ENCODE measurements around the gene ECSCR.

Gene ECSCR

GRCh38 chr5:139407517-139407916 is 55.0 kb downstream of the ECSCR start:
- no peak for DNase-seq (ENCODE audit: low read depth)
- no peak overlapping the region for H3K4me3 ChIP-seq (ENCODE audit: low read depth, low read length)
- TF ChIP-seq CTCF (IDR thresholded peaks at IDR 0.05; ENCODE audit: insufficient read depth, low read depth, low read length, missing control alignments) = no peak

GRCh38 chr5:139406963-139407362 is 55.6 kb downstream of the ECSCR start:
- DNase-seq (ENCODE audit: low read depth) = no peak
- H3K4me3 ChIP-seq (ENCODE audit: low read depth, low read length) = no peak overlapping the region
- no peak for TF ChIP-seq CTCF (IDR thresholded peaks at IDR 0.05; ENCODE audit: insufficient read depth, low read depth, low read length, missing control alignments)

DNA sequence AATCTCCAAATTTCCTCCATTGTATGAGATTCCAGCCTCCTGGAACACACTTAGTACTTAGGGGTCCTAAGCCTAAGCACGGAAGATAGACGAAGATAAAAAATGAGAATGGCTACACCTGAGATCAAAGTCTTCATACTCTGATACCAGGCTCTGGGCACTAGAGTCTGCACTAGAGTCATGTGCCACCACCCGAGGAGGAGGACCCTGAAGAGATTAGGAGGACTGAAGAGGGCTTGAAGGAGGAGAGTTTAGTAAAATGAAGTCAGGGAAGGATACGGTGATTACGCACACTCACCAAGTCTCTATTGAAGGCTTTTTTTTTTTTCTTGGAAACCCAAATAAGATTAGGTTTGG is 58.1 kb downstream of the ECSCR start:
- peak overlapping the region; percentile 75 for H3K4me3 ChIP-seq (ENCODE audit: low read depth, low read length)
- no peak for TF ChIP-seq CTCF (IDR thresholded peaks at IDR 0.05; ENCODE audit: insufficient read depth, low read depth, low read length, missing control alignments)
- no peak for DNase-seq (ENCODE audit: low read depth)

DNA sequence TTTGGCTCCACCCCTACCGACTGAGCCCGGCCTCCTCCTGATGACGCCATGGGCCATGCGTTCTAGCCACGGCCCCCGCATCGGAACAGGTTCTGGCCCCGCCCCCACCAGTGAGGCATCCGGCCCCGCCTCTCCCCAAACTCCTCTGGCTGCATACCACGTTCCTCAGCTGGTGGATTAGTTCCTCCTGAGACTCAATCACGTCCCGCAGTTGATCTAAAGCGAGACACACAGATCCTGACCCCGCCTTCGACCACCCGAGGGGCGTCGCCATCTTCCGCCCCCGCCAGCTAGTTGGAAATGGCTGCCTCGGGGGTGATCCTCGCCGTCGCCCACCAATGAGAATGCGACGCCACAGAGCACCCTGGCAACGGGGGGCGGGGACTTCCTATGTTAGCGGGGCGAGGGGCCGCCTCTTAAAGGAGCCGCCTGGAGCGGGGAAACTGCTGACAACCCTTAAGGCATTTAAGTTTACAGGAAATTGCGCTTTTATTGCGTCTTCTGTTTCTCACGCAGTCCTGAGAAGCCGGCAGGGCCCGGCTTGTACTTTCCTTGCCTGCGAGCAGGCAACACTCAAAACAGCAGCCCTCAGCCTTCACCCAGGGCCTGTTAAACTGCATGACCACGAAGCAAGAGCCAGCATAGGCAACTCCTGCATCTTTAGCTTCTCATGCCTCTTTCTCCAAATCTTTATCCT is 58.6 kb downstream of the ECSCR start, which contains the start of gene SPATA24:
Gene SPATA24 (minus strand): TSS at position 303 of the 697 bp plus-strand sequence. CDS start 29 bp downstream, at position 274.
- peak; percentile 98 for DNase-seq (ENCODE audit: low read depth)
- no peak for TF ChIP-seq CTCF (IDR thresholded peaks at IDR 0.05; ENCODE audit: insufficient read depth, low read depth, low read length, missing control alignments)
- peak within 1 kb of the TSS; percentile 75 for H3K4me3 ChIP-seq (ENCODE audit: low read depth, low read length)

GRCh38 chr5:139403418-139403786 is 59.1 kb downstream of the ECSCR start:
- DNase-seq (ENCODE audit: low read depth) = no peak
- peak overlapping the region; percentile 75 for H3K4me3 ChIP-seq (ENCODE audit: low read depth, low read length)
- no peak for TF ChIP-seq CTCF (IDR thresholded peaks at IDR 0.05; ENCODE audit: insufficient read depth, low read depth, low read length, missing control alignments)

- peak; percentile 55 for DNase-seq (ENCODE audit: low read depth)
- peak overlapping the region; percentile 75 for H3K4me3 ChIP-seq (ENCODE audit: low read depth, low read length)
- peak; percentile 52 for TF ChIP-seq CTCF (IDR thresholded peaks at IDR 0.05; ENCODE audit: insufficient read depth, low read depth, low read length, missing control alignments)
These were observed 59.9 kb downstream of the ECSCR start for GRCh38 chr5:139402561-139403158.
